ENCODE measurements around the gene RAB37. TPM values are rescaled to one million over a fixed set of nuclear protein-coding genes. Genes with fewer than 3 reads are reported as not detected.

The RAB37 gene
- total and polyA plus RNA-seq, 2 of the 13 experiments (the other 11 are each of a cell fraction or from before 2014, with no cell fraction given): 0.91 to 3.7 TPM

DNA sequence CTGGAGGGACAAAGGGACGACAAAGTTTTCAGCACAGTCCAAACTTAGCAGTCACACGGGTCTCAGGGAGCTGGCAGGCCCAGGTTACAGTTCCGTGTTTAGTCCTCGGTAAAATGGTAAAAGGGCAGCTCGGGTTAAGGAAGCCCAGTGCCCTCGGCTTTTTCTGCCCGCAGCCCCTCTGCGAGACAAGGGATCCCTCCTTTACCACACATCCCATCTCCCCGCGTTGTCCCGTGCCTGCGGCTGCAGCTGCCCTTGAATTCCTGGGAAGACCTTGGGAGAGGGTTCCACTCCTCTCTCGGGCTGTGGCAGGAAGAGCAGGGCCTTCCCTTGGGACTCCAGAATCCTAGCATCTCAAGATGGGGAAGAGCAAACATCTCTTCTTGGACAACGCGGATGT, 7.2 kb upstream of the RAB37 start (continued):
- TF ChIP-seq, protein P1, sequence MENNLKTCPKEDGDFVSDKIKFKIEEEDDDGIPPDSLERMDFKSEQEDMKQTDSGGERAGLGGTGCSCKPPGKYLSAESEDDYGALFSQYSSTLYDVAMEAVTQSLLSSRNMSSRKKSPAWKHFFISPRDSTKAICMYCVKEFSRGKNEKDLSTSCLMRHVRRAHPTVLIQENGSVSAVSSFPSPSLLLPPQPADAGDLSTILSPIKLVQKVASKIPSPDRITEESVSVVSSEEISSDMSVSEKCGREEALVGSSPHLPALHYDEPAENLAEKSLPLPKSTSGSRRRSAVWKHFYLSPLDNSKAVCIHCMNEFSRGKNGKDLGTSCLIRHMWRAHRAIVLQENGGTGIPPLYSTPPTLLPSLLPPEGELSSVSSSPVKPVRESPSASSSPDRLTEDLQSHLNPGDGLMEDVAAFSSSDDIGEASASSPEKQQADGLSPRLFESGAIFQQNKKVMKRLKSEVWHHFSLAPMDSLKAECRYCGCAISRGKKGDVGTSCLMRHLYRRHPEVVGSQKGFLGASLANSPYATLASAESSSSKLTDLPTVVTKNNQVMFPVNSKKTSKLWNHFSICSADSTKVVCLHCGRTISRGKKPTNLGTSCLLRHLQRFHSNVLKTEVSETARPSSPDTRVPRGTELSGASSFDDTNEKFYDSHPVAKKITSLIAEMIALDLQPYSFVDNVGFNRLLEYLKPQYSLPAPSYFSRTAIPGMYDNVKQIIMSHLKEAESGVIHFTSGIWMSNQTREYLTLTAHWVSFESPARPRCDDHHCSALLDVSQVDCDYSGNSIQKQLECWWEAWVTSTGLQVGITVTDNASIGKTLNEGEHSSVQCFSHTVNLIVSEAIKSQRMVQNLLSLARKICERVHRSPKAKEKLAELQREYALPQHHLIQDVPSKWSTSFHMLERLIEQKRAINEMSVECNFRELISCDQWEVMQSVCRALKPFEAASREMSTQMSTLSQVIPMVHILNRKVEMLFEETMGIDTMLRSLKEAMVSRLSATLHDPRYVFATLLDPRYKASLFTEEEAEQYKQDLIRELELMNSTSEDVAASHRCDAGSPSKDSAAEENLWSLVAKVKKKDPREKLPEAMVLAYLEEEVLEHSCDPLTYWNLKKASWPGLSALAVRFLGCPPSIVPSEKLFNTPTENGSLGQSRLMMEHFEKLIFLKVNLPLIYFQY (CRISPR knock-in tag; IDR thresholded peaks at IDR 0.05; ENCODE audit: borderline replicate concordance): no peak
- TF ChIP-seq TCF12 (IDR thresholded peaks at IDR 0.05) (no peak), TCF12 (CRISPR knock-in tag; IDR thresholded peaks at IDR 0.05) (no peak), POLR2G (IDR thresholded peaks at IDR 0.05; ENCODE audit: low read depth, low read length) (no peak), SP5 (CRISPR knock-in tag; IDR thresholded peaks at IDR 0.05; ENCODE audit: borderline replicate concordance, low read depth) (no peak), HNRNPLL (IDR thresholded peaks at IDR 0.05; ENCODE audit: low read depth, low read length, poor library complexity, severe bottlenecking) (no peak), GTF2F1 (IDR thresholded peaks at IDR 0.05; ENCODE audit: low read length) (no peak)

DNA sequence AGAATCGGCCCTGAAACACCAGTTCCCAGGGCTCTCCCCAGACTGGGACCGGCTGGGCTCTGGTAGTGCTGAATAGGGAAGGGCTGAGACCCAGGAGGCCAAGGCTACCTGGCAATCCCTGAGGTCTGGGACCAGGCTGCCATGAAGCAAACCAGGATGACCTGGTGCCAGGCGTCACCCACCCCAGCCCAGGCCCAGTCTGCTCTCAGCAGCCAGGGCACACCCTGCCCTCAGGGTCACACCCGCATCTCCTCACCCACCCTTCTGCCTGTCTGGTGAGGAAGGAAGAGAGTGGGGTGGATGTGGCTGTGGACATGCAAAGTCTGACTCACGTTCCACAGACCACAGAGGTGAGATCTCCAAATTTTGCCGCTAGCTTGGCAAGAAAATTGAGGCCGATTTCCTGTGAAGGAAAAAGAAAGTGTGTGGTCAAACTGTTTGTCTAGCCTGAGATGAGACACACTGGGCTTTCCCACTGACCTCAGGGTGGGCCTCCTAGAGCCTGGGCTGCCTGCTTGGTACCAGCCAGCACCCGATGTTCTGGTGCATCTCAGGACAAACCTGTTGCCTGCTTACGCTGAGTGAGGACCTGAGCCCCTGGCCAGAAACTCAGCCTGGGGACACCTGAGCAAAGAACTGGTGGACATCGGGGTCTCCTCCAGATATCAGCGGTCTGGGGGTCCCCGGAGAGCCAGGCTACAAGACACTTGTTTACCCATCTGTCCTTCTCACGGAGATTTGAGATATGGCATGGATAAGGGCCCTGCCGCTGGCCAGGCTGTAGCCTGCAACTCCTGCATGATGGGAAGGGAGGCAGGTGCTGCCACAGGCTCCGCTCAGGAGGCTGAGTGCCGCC, 6.3 kb upstream of the RAB37 start:
- TF ChIP-seq MED8 (CRISPR knock-in tag; IDR thresholded peaks at IDR 0.05; ENCODE audit: insufficient replicate concordance): no peak
- no peak overlapping the region for H3K27ac ChIP-seq (ENCODE audit: extremely low read length, insufficient read depth, low read length)
- H3K4me1 ChIP-seq (ENCODE audit: insufficient read depth, low read length): peaks cover 7% of the 10 kb centered on the region
- no peak overlapping the region for H3K9ac ChIP-seq (ENCODE audit: insufficient read depth, low read depth, low read length)
- no peaks in the 10 kb centered on the region for H3K79me2 ChIP-seq (ENCODE audit: insufficient read depth, low read length)
- no peak overlapping the region for H2AFZ ChIP-seq (ENCODE audit: low read length)
- DNase-seq (ENCODE audit: low spot score) (no peak), FAIRE-seq (no peak), ATAC-seq (no peak)
- ChIA-PET CTCF (ENCODE audit: low intra/inter-chr PET ratio, low total read pairs) (no interaction called here), POLR2A (no interaction called here)
- intact Hi-C loops (cut with micrococcal nuclease; ENCODE audit: unreplicated experiment) (no loop called here), in situ Hi-C loops (cut with HindIII; ENCODE audit: extremely low pct_ligation_motif_present, low pct_unique_long_range_greater_than_20kb) (no loop called here)
- no peaks in the 10 kb centered on the region for H4K20me1 ChIP-seq (ENCODE audit: insufficient read depth, low read length)
- H3K9me3 ChIP-seq (ENCODE audit: low read length): peaks cover 9% of the 10 kb centered on the region; the same call in 1 of the 2 replicates
- peaks cover 5 to 41% of the 10 kb centered on the region in 2 experiments; a peak in 4 of 5 replicates for H3K27me3 ChIP-seq (ENCODE audit: control insufficient read depth in 1 of 2, insufficient read depth in 2 of 2, low read length in 2 of 2)
- no peaks in the 10 kb centered on the region for H3K36me3 ChIP-seq (replicated peaks in 1 of 2; ENCODE audit: control insufficient read depth in 1 of 2, insufficient read depth in 2 of 2, low read length in 2 of 2)
- H3K4me2 ChIP-seq (ENCODE audit: low read depth, low read length): no peak overlapping the region
- WGBS (ENCODE audit: low lambda C conversion rate): 25% methylated on average over 13 of the region's 16 CpGs
- no TSS peak for BruUV-seq (replicated peaks)
- no peak overlapping the region for H3K4me3 ChIP-seq (replicated peaks in 1 of 3; ENCODE audit: insufficient read depth in 1 of 3, low read depth in 2 of 3, low read length in 3 of 3)

All from HepG2 (cell line).